GM19372 (cell line): ENCODE results near the gene HOXA2.

ENCODE experiments used
- ATAC-seq: cut with Tn5 transposase; IDR thresholded peaks from one replicate; pipeline ENCODE4 v1.9.1; 2021; ENCODE audit warnings: mild to moderate bottlenecking, low read depth, moderate library complexity; ENCODE audit not compliant: unreplicated experiment

The HOXA2 gene

DNA sequence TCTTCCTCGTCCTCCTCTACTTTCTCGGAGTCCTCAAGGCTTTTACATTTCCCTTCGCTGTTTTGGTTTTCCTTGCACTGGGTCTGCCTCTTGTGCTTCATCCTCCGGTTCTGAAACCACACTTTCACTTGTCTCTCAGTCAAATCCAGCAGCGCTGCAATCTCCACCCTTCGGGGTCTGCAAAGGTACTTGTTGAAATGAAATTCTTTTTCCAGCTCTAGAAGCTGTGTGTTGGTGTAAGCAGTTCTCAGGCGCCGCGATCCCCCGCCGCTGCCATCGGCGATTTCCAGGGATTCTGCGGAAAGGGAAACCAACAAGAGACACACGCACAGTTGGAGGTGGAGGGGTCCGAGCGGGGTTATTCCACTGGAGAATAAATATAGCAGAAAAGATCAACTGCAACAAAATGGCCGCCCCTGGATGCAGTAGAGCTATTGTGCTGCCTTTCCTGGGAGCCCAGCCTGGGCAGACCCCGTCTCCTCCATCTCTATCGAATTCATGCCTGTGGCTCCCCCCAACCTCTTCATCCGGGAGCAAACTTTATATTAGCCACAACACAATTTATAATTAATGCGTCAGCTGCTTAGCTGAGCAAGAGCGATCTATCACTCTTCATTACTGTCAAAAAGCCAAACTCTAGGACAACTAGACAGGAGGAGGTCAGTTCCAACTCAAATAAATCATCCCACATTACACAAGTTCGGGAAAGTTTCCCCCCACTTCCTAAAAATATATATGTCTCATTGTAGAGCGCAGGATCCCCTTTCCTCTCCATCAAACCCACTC is 1.1 kb downstream of the HOXA2 start:
- ATAC-seq, result no peak

DNA sequence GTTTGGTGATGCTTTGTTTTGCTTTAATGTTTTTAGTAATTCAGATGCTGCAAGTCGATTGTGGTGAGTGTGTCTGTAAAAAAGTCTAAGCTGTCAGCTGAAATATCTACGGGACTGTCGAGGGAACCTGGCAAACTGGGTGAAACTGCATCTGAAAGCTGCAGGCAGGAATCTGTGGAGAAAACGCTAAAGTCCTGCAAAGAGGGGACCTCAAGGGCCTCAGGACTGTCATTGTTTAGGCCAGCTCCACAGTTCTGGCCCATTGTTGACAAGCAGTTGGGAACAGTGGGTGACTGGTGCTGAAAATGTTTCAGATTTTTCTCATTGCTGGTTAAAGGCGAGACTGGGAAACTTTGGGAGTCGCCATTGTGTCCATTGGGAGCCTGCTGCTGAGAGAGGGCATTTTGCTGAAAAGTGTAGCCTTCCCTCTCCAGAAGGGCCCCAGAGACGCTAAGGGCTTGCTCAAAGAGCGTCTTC is 1.8 kb downstream of the HOXA2 start:
- no peak for ATAC-seq

DNA sequence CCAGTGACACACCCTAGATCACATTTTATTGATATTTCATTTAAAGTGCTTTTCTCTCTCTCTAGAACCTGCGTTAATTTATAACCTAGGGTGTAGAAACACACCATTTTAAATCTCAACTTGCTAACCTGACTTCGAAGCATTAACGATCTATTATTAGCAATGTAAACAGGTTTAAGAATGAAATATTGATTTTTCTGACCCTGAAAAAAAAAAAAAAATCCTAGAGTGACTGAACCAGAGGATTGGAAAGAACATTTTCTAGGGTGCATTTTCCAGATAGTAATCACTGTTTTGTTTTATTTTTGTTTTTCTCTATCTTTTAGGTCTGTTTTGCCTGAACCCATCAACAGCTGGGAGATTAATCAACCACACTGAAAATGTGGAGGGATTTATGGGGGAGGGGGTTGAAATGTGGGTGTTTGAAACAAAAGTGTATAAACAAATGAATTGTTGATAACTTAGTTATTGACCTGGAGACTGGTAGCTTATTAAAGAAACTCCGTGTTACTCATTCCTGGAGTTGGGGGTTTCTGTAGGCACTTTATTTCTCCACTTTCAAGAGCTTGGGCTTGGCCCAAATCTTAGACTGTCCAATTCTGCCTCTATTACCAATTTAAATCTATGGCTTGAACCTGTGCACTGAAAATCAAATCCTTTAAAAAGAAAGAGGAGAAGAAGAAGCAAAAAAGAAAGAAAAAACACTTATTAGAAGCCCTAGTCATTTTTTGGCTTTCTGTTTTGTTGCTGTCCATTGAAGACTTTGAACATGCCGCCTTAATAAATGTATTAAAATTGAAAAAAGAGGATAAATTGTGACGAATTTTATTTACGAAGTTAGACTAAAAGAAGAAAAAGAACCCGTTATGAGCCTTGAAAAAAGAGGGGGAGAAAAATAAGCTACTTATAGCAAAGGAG is 2.8 kb downstream of the HOXA2 start:
- no peak for ATAC-seq

DNA sequence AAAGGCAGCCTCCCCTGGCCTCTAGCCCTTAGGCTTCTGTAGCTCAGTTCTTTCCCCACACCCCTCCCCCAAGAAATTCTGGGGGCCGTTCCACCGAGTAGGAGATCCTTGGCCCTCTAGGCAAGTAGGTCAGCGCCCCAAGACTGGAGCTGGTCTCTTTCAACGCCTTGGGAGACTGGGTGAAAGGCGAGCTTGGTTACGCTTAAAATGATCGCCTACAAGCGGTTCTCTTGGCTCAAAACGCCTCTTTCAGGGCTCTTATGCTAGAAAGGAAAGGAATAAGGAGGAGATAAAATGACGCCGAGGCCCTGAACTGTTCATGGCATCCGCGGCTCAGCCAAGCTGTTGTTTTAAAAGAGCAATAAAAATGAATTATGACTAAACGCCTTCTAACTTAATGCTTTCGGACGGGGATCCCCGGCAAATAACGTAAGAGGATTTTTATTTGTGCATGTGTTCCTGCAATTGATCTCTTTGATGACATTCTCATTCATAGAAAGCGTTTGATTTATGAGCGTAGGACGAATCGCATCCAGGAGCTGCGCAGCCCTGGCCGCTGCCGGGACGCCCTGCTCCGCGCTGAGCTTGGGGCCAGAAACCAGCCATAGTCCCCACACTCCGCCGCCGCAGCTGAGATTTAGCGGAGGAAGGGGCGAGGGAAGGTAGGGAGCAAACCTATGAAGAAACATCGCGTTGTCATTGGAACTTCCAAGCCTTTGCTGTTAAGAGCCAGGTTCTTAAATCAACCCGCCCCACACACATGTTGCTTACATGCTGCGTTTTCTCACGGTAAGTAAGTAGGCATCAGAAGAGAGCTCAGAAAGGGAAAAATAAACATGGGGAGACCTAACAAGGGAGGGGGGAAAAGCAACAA is 3.7 kb downstream of the HOXA2 start:
- ATAC-seq, result no peak

DNA sequence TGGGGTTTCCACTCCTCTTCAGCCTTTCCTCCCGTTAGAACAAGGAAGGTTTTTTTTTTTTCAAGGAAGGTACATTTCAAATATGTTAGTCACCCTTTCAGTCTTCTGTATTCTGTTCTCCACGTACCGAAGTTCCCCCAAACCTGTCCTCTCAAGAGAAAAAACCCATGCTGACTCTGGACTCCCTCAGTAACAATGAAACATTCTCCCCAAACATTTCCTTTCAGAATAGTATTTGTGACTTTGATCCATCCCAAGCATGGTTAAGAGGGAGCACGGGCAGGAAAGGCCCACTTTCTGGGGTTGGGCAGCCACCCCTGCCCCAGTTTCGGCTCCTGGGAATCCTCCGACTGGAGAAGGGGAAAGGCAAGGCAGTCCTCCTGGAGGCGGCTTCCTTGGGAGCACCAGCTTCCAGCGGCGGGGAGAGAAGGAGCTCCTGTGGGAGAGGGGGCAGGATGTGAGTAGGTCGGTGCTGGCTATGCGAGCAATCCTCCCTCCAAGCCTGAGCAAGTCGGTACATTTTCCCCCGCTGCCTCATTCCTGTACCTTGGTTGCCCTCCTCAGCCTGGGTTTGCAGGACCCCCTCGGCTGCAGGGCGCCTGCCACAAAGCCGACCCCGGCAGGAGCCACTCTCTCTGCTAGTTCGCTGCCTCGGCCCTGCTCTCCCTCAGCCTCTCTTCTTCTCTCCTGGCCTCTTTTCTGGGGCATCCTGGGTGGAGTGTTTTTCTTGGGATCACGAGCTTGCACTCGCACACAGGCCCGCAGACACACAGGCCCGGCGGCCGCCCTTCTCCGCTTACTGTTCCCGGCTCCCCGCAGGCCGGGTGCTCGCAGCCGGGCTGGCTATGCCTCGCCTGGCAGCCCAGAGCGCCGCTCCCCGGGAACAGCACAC is 4.6 kb downstream of the HOXA2 start:
- ATAC-seq, result no peak

DNA sequence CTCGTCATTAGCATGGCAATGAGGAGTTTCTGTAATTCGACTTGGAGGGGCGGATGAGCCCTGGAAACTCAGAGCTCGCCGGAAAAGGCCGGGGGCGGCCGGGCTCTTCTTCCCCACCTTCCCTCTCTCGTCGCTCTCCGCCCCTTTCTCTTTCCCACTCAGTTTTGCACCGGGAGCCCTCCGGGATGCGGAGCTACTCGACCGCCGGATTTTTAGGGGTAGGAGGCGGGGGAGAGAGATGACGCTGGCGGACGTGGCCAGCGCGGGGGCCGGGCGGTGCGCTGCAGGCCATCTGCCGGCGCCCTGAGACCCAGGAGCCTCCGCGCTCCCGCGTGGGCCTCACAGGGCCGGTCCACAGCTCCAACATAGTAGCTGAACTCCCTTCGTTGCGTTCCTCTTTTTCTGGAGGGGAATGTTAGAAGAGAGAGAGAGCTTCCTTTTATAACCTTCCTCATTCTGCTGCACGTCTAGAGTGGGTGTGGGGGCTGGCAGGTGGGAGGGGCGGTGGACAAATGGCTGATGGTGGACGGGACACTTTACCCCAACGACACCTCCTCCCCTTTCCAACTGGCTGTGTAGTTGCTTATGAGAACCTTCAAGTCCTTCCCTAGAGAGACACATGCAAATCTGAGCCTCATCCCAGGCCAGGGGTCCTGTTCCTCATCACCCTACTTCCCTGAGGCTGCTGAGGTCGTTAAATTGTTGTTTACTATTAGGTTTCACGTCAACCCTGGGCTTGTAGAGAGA is 5.5 kb downstream of the HOXA2 start:
- no peak for ATAC-seq

DNA sequence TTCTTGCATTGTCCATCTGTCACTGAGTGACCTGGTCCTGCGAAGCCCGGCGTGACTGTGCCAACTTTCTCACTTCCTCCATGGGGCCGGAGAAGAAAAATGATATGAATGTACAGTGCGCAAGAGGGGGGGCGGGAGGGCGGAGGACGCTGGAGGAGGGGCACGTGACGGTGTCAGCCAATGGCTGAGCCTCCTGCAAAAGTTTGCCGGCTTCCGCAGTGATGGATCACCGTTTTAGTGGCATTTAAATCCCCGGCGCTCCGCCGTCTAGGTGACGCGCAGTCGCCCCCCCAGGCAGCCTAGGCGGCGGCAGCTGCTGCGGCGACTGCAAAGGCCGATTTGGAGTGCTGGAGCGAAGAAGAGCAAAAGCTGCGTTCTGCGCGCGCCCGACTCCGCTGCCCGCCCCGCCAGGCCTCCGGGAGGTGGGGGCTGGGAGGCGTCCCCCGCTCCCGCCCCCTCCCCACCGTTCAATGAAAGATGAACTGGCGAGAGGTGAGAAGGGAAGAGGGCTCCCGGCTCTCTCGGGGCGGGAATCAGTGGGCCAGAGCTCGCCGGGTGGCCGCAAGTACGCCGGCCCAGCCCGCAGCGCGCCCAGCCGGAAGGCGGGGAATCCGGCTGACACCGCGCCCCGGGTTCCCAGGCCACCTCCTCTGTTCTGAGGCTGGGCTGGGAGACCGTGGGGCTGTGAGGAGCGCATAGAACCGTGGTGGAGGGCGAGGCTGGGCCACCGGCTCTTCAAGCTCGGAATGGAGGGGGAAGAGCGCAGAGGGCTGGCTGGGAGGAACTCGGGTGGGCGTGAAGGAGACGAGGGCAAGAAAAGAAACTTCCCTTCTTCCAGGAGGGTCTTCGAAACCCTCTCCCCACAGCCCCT is 6.4 kb downstream of the HOXA2 start, which contains the start of gene HOXA1:
Gene HOXA1, minus strand, starts transcription at position 104 of the 871 bp plus-strand sequence. Its CDS starts 88 bp downstream, at position 16.
- peak; percentile 84 for ATAC-seq

DNA sequence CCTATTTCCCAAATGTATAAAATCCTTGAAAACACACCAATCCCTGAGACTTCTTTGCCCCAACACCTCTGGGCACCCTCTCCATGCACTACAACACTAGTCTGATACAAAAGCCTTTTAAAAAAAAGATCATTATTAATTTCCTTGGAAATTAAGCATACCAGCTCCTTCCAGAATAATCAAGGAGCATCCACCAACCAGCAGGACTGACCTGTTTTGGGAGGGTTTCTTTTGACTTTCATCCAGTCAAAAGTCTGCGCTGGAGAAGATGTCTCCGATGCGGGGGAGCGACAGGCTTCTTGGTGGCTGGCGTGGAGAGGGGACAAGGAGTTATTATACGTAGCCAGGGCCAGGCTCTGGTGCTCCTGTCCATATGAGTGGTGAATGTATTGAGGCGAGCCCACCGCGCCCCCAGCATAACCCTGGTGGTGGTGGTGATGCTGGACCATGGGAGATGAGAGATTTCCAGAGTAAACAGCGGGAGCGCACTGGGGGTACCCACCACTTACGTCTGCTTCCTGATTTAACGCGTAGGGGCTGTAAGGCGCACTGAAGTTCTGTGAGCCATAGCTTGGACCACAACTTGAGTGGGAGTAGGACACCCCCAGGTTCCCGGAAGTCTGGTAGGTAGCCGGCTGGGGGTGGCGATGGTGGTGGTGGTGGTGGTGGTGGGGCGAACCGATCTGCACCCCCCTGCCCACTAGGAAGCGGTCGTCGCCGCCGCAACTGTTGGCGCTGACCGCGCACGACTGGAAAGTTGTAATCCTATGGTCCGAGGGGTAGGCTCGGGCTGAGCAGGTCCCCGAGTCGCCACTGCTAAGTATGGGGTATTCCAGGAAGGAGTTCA is 7.2 kb downstream of the HOXA2 start:
- ATAC-seq, result peak; percentile 14

DNA sequence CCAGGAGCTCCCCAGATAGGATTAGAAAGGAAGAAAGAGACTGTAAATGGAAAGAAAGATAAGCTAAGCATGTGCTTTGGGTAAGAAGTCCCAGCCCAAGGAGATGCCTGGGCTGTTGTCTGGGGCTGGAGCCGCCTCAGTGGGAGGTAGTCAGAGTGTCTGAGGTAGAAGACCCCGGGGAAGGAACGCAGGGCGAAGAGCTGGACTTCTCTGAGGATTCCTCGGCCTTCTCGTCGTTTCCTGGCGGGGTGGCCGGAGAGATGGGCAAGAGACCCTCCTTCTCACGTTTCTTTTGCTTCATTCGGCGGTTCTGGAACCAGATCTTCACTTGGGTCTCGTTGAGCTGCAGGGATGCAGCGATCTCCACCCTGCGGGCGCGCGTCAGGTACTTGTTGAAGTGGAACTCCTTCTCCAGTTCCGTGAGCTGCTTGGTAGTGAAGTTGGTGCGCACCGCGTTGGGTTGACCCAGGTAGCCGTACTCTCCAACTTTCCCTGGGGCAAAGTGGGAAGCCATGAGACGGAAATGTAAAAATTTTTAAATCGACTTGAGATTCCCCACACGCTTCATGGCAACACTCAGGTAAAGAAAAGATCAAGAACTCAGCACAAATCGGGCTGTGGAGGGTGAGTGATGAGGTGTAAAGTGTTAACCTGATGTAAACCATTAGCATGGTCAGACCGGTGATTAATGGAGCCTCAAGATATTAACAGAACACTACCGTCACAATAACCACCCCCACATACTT is 8.0 kb downstream of the HOXA2 start:
- no peak for ATAC-seq

DNA sequence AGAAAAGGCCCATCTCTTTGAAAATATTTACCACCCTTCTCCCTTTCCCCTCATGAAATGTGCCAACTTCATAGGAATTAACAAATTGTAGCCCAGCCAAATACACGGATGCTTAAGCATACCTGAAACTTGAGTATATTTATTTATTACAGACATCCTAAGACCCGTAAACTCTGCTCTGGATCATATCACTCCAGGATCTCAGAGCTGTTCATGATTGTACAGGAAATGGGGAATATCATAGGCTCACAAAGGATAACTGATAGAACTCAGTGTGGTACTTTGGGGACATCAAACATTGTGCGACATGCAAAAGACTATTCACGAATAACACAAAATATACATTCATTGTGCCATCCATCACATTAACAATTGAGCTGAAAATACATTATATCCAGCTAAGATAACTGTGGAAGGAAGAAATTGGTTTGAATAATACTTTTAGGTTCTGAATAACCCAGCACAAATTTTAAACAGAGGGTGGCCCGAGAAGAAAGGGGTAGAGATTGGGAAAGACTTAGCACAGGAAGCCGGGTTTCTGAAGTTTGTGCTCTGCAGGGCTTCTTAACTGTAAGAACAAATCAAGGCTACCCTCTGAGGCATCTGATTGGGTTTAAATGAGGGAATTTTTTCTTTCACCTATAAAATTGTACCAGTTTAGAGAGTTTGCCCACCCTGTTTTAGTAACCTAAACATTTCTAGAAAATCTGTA is 9.1 kb downstream of the HOXA2 start:
- no peak for ATAC-seq

DNA sequence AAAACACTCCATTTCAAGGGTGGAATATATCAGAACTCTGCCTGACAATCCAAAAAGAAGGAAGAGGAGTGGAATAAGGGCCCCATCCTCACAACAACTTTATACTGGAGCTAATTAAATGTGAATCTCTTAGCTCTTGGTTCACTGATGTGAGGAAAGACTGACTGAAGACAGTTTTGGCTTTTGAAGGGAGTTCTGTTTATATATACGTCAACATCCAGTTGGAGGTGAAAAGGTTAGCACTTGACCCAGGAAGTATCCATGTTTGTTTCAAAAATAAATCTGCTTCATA is 9.7 kb downstream of the HOXA2 start:
- ATAC-seq, result no peak

DNA sequence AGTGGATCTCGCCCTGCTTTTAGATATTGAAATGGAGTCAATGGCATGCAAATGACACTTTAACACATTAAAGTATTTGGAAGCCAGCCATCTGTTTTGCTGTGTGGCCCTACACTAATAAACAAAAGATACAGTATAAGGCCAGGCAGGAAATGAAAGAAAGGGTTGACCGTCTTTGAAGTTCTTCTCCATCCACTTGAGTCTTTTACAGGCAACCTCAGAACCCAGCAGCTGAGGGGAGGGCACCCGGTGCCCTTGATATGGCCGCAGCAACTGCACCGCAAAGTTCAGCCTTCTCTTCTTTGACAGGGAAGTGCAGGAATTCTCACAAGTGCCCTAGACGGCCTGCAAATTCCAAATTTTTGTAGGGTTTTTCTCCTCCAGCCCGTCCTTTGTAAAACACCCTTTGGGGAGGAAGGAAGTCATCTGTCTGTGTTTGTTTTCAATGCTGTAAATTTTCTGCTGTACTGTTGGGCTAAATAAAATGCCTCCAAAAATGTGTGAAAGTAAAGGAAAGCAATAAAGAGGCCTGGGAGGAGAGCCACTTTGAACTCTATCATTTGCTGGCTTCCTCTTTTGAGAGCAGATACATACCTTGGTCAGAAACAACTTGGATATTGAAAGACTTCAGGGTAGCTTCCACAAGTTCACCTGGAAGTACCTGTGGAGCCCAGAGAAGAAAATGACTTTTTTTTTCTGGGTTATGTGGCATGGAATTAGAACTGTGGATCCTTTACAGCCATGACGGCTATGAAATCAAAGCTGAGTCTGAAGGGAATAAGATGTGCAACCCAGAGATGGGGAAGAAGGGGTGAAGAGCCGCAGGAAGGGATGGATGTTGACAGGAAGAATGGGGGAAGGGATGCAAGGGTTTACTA is 10.3 kb downstream of the HOXA2 start:
- no peak for ATAC-seq

DNA sequence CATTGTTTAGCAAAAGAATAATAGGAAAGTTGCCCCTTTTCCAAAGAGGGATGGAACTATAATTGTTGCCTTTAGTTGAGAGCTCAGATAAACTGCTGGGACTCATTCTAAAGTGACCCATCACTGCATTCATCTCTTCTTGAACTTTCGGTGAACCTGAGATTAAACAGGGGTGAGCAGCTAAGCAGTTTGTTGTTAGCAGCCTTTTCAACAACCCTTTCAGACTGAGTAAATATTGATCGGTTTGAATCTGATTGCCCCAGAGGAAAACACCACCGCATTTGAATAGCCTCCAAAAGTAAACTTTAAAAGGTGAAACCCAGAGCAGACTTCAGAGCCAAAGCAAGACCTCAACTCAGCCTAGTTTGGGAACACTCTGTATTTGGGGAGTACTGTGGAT is 11.4 kb downstream of the HOXA2 start:
- no peak for ATAC-seq

DNA sequence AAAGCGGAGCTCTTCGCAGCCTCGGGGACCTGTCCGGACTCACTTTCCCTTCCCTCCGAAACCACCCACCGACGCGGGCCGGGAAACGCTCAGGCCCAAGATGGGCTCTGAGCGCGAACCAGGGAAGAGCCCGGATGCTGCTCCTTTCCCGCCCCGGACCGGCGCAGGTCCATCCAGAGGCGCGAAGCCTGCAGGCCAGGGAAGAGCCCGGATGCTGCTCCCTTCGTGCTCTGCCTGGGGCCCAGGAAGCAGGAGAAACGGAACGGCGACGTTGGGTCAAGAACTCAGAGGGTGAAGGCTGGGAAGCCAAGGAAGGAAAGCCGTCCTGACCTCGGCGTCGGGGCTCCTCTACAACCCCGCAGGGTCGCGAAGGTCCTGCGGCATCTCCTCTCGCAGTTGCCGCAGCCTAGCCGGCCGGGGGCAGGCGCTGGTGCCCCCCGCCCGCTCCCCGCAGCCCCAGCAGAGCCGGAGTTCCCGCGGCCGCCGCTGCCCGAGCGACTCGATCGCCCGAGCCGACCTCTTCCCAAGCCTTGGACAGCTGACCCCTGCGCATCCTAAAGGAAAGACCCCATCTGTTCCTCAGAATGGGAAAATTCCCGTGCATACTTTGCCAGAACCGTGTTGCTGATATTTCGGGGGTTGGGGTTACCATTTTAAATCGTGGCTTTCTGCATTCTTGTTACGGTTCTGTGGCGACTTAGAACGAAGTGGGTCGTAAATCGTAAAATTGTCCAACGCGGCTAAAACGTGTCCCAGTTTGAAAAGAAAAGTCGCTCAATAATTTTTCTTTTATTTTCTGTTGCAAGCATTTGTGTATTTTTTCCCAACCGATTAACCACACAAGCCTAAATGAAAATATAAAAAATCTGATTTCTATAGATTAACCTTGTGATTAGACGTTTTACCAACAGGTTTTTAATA is 14.2 kb downstream of the HOXA2 start:
- ATAC-seq, result no peak
